ENCODE measurements around the gene NPIPB13.
"Not testable (repeated sequence)": the region's sequence is repeated elsewhere in the genome, so short reads cannot be mapped to it uniquely, and the experiment has no call there.

The NPIPB13 gene

GRCh38 chr16:30248379-30248778 lies at the start of gene NPIPB13:
NPIPB13 (minus strand) TSS chr16:30248479; CDS start chr16:30245573, 2,906 bp downstream.
- DNase-seq (ENCODE audit: low read depth), result not testable (repeated sequence)

GRCh38 chr16:30282357-30282756 lies 34.1 kb upstream of the NPIPB13 start:
- DNase-seq (ENCODE audit: low read depth), result not testable (repeated sequence)

GRCh38 chr16:30278523-30278922 lies 30.2 kb upstream of the NPIPB13 start:
- DNase-seq (ENCODE audit: low read depth), result not testable (repeated sequence)

- DNase-seq (ENCODE audit: low read depth), result not testable (repeated sequence)
These were observed 31.2 kb downstream of the NPIPB13 start for GRCh38 chr16:30217082-30217481.

GRCh38 chr16:30211414-30211813 lies 36.9 kb downstream of the NPIPB13 start:
- not testable (repeated sequence) for DNase-seq (ENCODE audit: low read depth)

- DNase-seq (ENCODE audit: low read depth), result not testable (repeated sequence)
These were observed 39.2 kb downstream of the NPIPB13 start for GRCh38 chr16:30209032-30209431.

GRCh38 chr16:30207063-30207704 lies 41.1 kb downstream of the NPIPB13 start:
- not testable (repeated sequence) for DNase-seq (ENCODE audit: low read depth)

- not testable (repeated sequence) for DNase-seq (ENCODE audit: low read depth)
These were observed 42.0 kb downstream of the NPIPB13 start for GRCh38 chr16:30206252-30206651.

GRCh38 chr16:30205541-30206236 lies 42.6 kb downstream of the NPIPB13 start:
- DNase-seq (ENCODE audit: low read depth), result not testable (repeated sequence)

- not testable (repeated sequence) for DNase-seq (ENCODE audit: low read depth)
These were observed 48.5 kb downstream of the NPIPB13 start for GRCh38 chr16:30199608-30200343.

GRCh38 chr16:30199049-30199448 lies 49.2 kb downstream of the NPIPB13 start, which contains the start of gene SULT1A3:
SULT1A3 (plus strand) TSS chr16:30199255; CDS start chr16:30200729, 1,474 bp downstream.
- not testable (repeated sequence) for DNase-seq (ENCODE audit: low read depth)
